GM12878 (cell line): ENCODE data around the gene ENAH. TPM values are rescaled to one million over a fixed set of nuclear protein-coding genes. Genes with fewer than 3 reads are reported as not detected.

Experiments used
- ATAC-seq: fragments of 200-7000 bp; cut with Tn5 transposase; 3 replicates; pipeline ENCODE4 v1.9.1; 2020; ENCODE audit warnings: mild to moderate bottlenecking, moderate library complexity
- BruUV-seq: library from RNA; stranded (reverse); fragments of 400-500 nt; replicated peaks from 2 replicates; lab custom pipeline; 2021; lab: Mats Ljungman, UMichigan
- CTCF ChIA-PET: fragments of 300-600 bp; sonication (Branson Sonifier 250); formaldehyde crosslinking; extraction: SDS; loops from one replicate; lab custom pipeline; 2021; ENCODE audit warnings: inconsistent platforms; lab: Yijun Ruan, JAX
- POLR2A ChIA-PET: fragments of 350-600 bp; formaldehyde crosslinking; extraction: SDS; loops from one replicate; lab custom pipeline; 2021; ENCODE audit warnings: inconsistent platforms; lab: Charles Lee
- RAD21 ChIA-PET: fragments of 300-600 bp; sonication (Branson Sonifier 250); formaldehyde crosslinking; loops from one replicate; lab custom pipeline; 2023; ENCODE audit warnings: antibody characterized with exemption; ENCODE audit not compliant: unreplicated experiment; lab: Charles Lee
- SMC1A ChIA-PET: fragments of 300-600 bp; sonication (Branson Sonifier 250); formaldehyde crosslinking; loops from one replicate; lab custom pipeline; 2023; ENCODE audit not compliant: unreplicated experiment, uncharacterized antibody; lab: Charles Lee
- DNase-seq: peaks from one replicate; pipeline ENCODE4 v3.0.0-alpha.2; 2011; ENCODE audit warnings: low read depth, low spot score
- FAIRE-seq: peaks from 3 replicates; lab custom pipeline; 2011; peaks lifted over from hg19 to GRCh38; lab: Jason Lieb, UNC
- H2AFZ ChIP-seq: 2 replicates; pipeline ENCODE4 v1.6.0; 2011; ENCODE audit warnings: low read depth, low read length, control low read depth; ENCODE audit not compliant: control insufficient read depth
- H3K27ac ChIP-seq: 2 replicates; pipeline ENCODE4 v1.5.1; 2011; ENCODE audit warnings: control low read depth; ENCODE audit not compliant: control insufficient read depth, insufficient read depth
- H3K27me3 ChIP-seq, 2 experiments: replicated peaks in 1 of 2; 2 replicates each; pipeline versions ENCODE4 v1.6.0 to v1.6.1; 2011; ENCODE audit warnings: low read length in 1 of 2; ENCODE audit not compliant: control insufficient read depth in 2 of 2, insufficient read depth in 2 of 2
- H3K36me3 ChIP-seq, 2 experiments: 2 replicates each; pipeline ENCODE4 v1.5.1; 2011; ENCODE audit warnings: low read length in 1 of 2; ENCODE audit not compliant: control insufficient read depth in 2 of 2, insufficient read depth in 2 of 2
- H3K4me1 ChIP-seq: 2 replicates; pipeline ENCODE4 v1.6.1; 2011; ENCODE audit warnings: mild to moderate bottlenecking, low read length, moderate library complexity, mixed read lengths; ENCODE audit not compliant: control insufficient read depth, insufficient read depth
- H3K4me2 ChIP-seq: 2 replicates; pipeline ENCODE4 v1.6.0; 2011; ENCODE audit warnings: control low read depth; ENCODE audit not compliant: control insufficient read depth, insufficient read depth
- H3K4me3 ChIP-seq: fragments of 200-600 bp; sonication (generic); 2 replicates; pipeline ENCODE4 v1.5.1; 2016
- H3K79me2 ChIP-seq: 2 replicates; pipeline ENCODE4 v1.6.0; 2011; ENCODE audit warnings: low read length; ENCODE audit not compliant: control insufficient read depth, insufficient read depth
- H3K9ac ChIP-seq: 2 replicates; pipeline ENCODE4 v1.8.0; 2011; ENCODE audit warnings: low read length, control low read depth, mixed read lengths; ENCODE audit not compliant: control insufficient read depth, insufficient read depth
- H3K9me3 ChIP-seq: replicated peaks from 3 replicates; pipeline ENCODE4 v1.5.1; 2011; ENCODE audit warnings: mild to moderate bottlenecking, low read length; ENCODE audit not compliant: control insufficient read depth, insufficient read depth
- H4K20me1 ChIP-seq: 2 replicates; pipeline ENCODE4 v1.6.0; 2011; ENCODE audit not compliant: control insufficient read depth, insufficient read depth
- ASH2L ChIP-seq: fragments of 300-600, 200-600 bp; sonication (generic); IDR thresholded peaks from 2 replicates; pipeline ENCODE4 v1.6.1; 2017; ENCODE audit warnings: low read depth, mild to moderate bottlenecking, borderline replicate concordance
- CUX1 ChIP-seq: IDR thresholded peaks from 2 replicates; pipeline ENCODE4 v1.6.1; 2012; ENCODE audit warnings: improper control_type of control experiment, low read depth, low read length; ENCODE audit not compliant: insufficient replicate concordance
- E2F4 ChIP-seq: IDR thresholded peaks from 2 replicates; pipeline ENCODE4 v1.6.1; 2012; ENCODE audit warnings: low read depth, low read length, improper control_type of control experiment
- JUND ChIP-seq: IDR thresholded peaks from 2 replicates; pipeline ENCODE4 v1.6.1; 2012; ENCODE audit warnings: low read depth, mild to moderate bottlenecking, low read length, improper control_type of control experiment, moderate library complexity
- MAX ChIP-seq: IDR thresholded peaks from 2 replicates; pipeline ENCODE4 v1.6.1; 2012; ENCODE audit warnings: low read depth, low read length, improper control_type of control experiment
- RELB ChIP-seq: fragments of 450-650 bp; IDR thresholded peaks from 2 replicates; pipeline ENCODE4 v1.6.1; 2017; ENCODE audit warnings: low read depth, mild to moderate bottlenecking, moderate library complexity
- TARDBP ChIP-seq: IDR thresholded peaks from 2 replicates; pipeline ENCODE4 v1.6.1; 2016; ENCODE audit warnings: borderline replicate concordance
- YY1 ChIP-seq: IDR thresholded peaks from 2 replicates; pipeline ENCODE4 v1.6.1; 2011; ENCODE audit warnings: low read depth, mild to moderate bottlenecking, low read length
- ZNF24 ChIP-seq: fragments of 450-650 bp; IDR thresholded peaks from 2 replicates; pipeline ENCODE4 v1.6.1; 2017; ENCODE audit warnings: antibody characterized with exemption, mild to moderate bottlenecking
- WGBS: methylation state at CpG from one replicate; pipeline ENCODE4 v1.1.6; 2016; ENCODE audit warnings: low lambda C conversion rate; ENCODE audit not compliant: insufficient replicate concordance, insufficient coverage; ENCODE audit errors: missing lambda C conversion rate; 5-methylcytosine and 5-hydroxymethylcytosine counted together
- in situ Hi-C: fragments of 300-500 bp; cut with MboI; formaldehyde crosslinking; loops from 9 replicates; pipeline ENCODE4 v1.14.3; 2018; ENCODE audit warnings: mixed read lengths
- intact Hi-C: fragments of 100-400 bp; cut with micrococcal nuclease; formaldehyde crosslinking; loops from one replicate; pipeline ENCODE4 v1.14.2; 2022; ENCODE audit not compliant: unreplicated experiment
- polyA plus RNA-seq, 11 experiments: library from polyadenylated mRNA; depleted of rRNA in 4 of 11; unstranded in 6 of 11; stranded (reverse) in 5 of 11; fragments of >200 nt; fragmentation: Nextera tagmentation in 4 of 11; fragmentation: Illumina TruSeq in 1 of 11; extraction: Ambion mirVana in 4 of 11; extraction: Trizol in 1 of 11; gene quantifications; 1 replicate in 1 of 11; 2 replicates in 10 of 11; pipeline versions ENCODE4 v1.2.1 to v1.2.3, GENCODE V29; 2011 to 2016; ENCODE audit warnings: inconsistent platforms in 2 of 11, missing spikeins in 2 of 11, low read depth in 1 of 11
- total RNA-seq, 4 experiments: library from RNA; depleted of rRNA in 3 of 4; stranded (reverse); fragments of >200 nt in 3 of 4; fragmentation: Illumina TruSeq in 1 of 4; extraction: Trizol in 1 of 4; gene quantifications; 2 replicates each; pipeline versions ENCODE4 v1.2.1 to v1.2.3, GENCODE V29; 2013 to 2021

Gene ENAH
- total and polyA plus RNA-seq, 10 of the 15 experiments (the other 5 are each of a cell fraction or from before 2014, with no cell fraction given) = under 0.01 to 0.62 (median 0.06) TPM; not detected in 5

GRCh38 chr1:225693085-225693696 lies 40.3 kb upstream of the ENAH start (continued):
- TF ChIP-seq E2F4 (no peak), JUND (no peak)

- WGBS = 6% methylated on average over 1 of the region's 1 CpG
- Histone ChIP-seq H3K79me2 (no peaks in the 10 kb centered on the region), H3K9ac (no peak overlapping the region), H3K9me3 (no peaks in the 10 kb centered on the region), H2AFZ (no peak overlapping the region), H3K4me3 (no peak overlapping the region), H3K36me3 (no peaks in the 10 kb centered on the region), H4K20me1 (no peaks in the 10 kb centered on the region), H3K27me3 (peaks cover 0 to 2% of the 10 kb centered on the region in 2 experiments; a peak in 1 of 4 replicates), H3K27ac (no peak overlapping the region), H3K4me2 (no peak overlapping the region), H3K4me1 (no peaks in the 10 kb centered on the region)
- in situ Hi-C loops = no loop called here
- BruUV-seq = no TSS peak
- ChIA-PET SMC1A (no interaction called here), CTCF (no interaction called here), RAD21 (interaction anchor here (1.2 kb wide), 1 partner anchor 35 kb away, joined by 3 read pairs; no protein-coding TSS in a partner anchor), POLR2A (no interaction called here)
- ATAC-seq = no peak
- no peak for FAIRE-seq
- intact Hi-C loops = no loop called here
- no peak for DNase-seq
- TF ChIP-seq MAX = no peak
- TF ChIP-seq ASH2L = no peak
- TF ChIP-seq RELB = no peak
- no peak for TF ChIP-seq CUX1
- no peak for TF ChIP-seq YY1
- TF ChIP-seq ZNF24 = no peak
- no peak for TF ChIP-seq TARDBP
Measured at GRCh38 chr1:225692517-225692879, 39.6 kb upstream of the ENAH start.
